HG02759 (cell line): Measurements from ENCODE around the gene PKD2.
"Not testable (repeated sequence)": the region's sequence is repeated elsewhere in the genome, so short reads cannot be mapped to it uniquely, and the experiment has no call there.

ENCODE experiments used
- ATAC-seq: cut with Tn5 transposase; IDR thresholded peaks from one replicate; pipeline ENCODE4 v1.9.1; 2021; ENCODE audit warnings: mild to moderate bottlenecking, moderate library complexity; ENCODE audit not compliant: unreplicated experiment

Gene PKD2

DNA sequence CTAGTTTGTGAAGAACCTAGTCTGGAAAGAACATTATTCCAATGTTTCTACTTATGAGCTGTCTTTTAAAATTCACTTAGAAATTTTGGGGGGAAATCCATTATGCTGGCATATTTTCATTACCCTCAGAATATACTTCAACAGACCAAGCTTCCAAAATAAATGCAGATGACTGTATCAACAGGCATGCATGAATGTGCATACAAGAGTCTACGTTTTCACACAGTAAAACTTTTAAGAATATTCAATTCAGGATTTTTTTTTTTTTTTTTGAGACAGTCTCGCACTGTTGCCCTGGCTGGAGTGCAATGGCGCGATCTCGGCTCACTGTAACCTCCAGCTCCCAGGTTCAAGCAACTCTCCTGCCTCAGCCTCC, 101.3 kb downstream of the PKD2 start:
- ATAC-seq: no peak

DNA sequence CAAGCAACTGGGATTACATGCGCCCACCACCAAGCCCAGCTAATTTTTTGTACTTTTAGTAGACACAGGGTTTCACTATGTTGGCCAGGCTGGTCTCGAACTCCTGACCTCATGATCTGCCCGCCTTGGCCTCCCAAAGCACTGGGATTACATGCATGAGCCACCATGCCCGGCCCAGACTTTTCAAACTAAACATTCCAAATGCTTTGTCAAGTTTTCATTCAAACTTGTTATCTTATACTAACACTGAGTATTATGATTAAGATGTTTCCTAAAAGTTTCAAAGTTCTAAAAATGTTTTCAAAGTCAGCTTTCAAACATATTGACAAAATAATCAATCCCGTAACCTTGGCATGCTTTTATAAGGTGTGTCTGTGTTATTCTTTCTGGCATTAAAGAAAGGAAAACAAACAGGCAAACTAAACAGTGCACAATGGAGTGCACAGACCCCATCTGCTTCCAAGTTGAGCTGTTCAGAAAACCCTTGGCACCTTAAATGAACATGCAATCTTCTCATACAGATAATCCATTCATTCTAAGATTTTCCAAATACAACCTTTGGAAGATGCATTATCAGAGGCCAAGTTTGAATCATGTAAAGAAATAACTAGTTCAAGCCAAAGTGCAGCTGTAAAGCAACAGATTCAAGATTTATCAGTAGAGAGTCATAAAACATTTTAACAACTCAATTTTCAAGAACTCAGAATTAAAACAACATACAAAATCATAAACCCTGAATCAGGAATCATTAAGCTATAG, 101.9 kb downstream of the PKD2 start:
- ATAC-seq: no peak

GRCh38 chr4:88110826-88111225, 103.4 kb downstream of the PKD2 start:
- no peak for ATAC-seq

DNA sequence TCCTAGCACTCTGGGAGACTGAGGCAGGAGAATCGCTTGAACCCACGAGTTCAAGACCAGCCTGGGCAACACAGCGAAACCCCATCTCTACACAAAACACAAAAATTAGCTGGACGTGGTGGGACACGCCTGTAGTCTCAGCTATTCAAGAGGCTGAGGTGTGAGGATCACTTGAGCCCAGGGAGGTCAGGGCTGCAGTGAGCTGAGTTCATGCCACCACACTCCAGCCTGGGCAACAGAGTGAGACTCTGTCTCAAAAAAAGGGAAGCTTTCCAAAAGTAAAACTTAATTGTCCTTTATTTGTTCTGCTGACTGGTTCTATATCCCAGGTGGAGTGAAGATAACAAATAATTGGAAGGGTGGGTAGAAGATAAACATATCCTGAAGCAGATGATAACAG, 105.4 kb downstream of the PKD2 start:
- ATAC-seq: no peak

GRCh38 chr4:88115587-88115986, 108.2 kb downstream of the PKD2 start:
- ATAC-seq: no peak

GRCh38 chr4:88119943-88120342, 112.5 kb downstream of the PKD2 start:
- no peak for ATAC-seq

GRCh38 chr4:88122260-88122659, 114.8 kb downstream of the PKD2 start:
- ATAC-seq: not testable (repeated sequence)
